GM10248 (cell line): ENCODE data around the gene GPATCH3.

Experiments used
- CTCF ChIA-PET: fragments of 300-600 bp; sonication (Branson Sonifier 250); formaldehyde crosslinking; extraction: SDS; loops from one replicate; lab custom pipeline; 2021; ENCODE audit warnings: antibody characterized with exemption; lab: Yijun Ruan, JAX
- POLR2A ChIA-PET: fragments of 350-650 bp; sonication (Branson Sonifier 250); formaldehyde crosslinking; extraction: SDS; loops from one replicate; lab custom pipeline; 2020; ENCODE audit warnings: antibody characterized with exemption; lab: Yijun Ruan, JAX
- DNase-seq: peaks from one replicate; pipeline ENCODE4 v3.0.0; 2012; ENCODE audit errors: extremely low spot score
- CTCF ChIP-seq: IDR thresholded peaks from 2 replicates; pipeline ENCODE4 v1.5.1; 2012; ENCODE audit warnings: mild to moderate bottlenecking, low read depth; ENCODE audit errors: extremely low read depth, missing control alignments, control extremely low read depth

Gene GPATCH3

DNA sequence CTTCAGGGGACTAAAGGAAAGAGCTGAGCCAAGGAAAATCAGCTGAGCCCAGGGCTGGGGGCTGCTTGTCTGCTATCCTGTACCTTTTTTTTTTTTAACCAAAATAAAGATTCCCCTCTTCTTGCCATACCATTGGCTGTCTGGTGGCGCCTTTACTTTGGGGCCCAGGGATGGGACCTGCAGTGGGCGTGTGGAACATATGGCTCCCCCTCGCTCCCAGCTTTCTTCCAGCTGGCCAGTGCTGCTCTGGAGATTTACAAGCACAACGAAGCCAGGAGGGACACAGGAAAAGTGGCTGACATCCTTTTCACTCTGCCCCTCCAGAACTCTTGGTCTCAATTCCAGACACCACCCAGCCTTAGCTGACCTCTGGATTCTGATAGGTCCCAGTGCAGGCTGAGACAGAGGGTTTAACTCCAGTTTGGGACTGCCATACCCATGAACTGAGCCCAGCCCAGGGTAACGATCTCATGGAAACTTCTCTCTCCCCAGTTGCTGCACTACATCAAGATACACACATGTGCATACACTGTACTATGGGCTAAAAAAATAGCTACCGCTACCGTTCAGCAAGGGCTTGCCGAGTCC, 42.7 kb downstream of the GPATCH3 start:
- TF ChIP-seq CTCF, result no peak
- no peak for DNase-seq
- ChIA-PET POLR2A (no interaction called here), CTCF (interaction anchor here (1.1 to 11.5 kb wide), 14 partner anchors 8 to 255 kb away, joined by 3 to 72 read pairs (median 6); partner anchors contain the start of gene GPN2)

DNA sequence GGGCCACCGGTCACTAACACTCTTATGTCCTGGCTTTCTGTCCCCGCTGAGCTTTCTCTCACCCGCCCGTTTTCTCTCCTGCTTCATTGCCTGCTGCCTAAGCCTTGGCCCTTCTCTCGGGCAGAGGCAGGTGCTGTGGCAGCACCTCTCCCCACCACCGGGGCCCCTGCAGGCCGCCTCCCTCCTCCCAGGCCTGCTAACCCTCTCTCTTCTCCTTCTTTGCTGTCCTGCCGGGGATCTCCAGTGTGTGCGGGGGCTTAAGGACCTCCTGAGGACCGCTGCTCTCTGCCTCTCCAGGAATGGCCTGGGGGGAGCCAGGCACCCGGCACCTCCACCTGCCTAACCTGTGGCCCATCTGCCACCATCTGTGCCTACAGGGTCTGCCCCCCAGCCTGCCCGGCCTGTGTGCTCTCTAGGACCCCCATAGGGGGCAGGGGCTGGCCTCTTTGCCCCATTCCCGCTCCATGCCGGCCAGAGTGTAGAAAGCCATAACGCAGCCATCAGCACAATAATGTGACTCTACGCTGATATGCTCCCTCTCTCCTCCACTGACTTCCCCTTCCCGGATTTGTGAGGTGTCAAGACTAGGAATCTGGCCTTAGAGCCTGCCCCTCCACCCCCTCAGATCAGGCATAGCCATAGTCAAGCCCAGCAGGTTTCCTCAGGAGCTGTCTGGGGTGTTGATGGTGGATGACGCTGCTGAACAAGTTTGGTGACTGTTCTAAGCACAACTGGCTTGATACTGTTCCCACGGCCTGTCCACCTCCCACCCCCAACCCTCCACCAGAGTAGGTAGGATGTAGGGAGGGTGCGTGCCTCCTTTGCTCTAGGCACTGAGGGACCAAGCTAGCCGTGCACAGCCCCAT, 43.4 kb downstream of the GPATCH3 start:
- TF ChIP-seq CTCF, result no peak
- POLR2A ChIA-PET, result no interaction called here
- DNase-seq, result no peak
- CTCF ChIA-PET, result interaction anchor here (0.6 to 11.5 kb wide), 10 partner anchors 7 to 57 kb away, joined by 3 to 72 read pairs (median 6); partner anchors contain the start of gene GPN2

GRCh38 chr1:26856181-26856580, 44.1 kb downstream of the GPATCH3 start:
- ChIA-PET POLR2A (no interaction called here), CTCF (interaction anchor here (0.6 to 3.7 kb wide), 7 partner anchors 9 to 45 kb away, joined by 3 to 16 read pairs (median 3); no protein-coding TSS in a partner anchor)
- no peak for DNase-seq
- TF ChIP-seq CTCF, result no peak

DNA sequence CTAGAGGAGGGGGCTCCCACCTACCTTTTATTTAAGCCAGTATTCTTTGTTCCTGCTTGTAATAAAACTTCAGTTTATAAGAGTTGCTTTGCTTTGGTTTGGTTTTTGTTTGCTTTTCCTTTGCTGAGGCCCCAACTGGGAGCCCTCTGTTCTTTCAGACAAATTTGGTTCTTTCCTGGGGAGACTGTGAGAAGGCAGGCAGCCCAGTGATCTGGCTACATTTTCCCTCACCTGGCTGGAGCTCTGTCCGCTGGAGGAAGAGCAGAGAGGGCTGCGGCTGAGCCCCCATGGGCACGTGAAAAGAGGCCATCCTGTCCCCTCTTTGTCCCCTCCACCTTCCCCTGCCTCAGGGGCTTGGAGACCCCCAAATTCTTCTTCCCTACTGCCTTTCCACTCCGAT, 44.6 kb downstream of the GPATCH3 start:
- CTCF ChIA-PET, result interaction anchor here (0.8 to 3.7 kb wide), 8 partner anchors 9 to 45 kb away, joined by 3 to 16 read pairs (median 3); no protein-coding TSS in a partner anchor
- POLR2A ChIA-PET, result interaction anchor here (1.1 kb wide), 1 partner anchor 22 kb away, joined by 3 read pairs; no protein-coding TSS in a partner anchor
- no peak for TF ChIP-seq CTCF
- no peak for DNase-seq

DNA sequence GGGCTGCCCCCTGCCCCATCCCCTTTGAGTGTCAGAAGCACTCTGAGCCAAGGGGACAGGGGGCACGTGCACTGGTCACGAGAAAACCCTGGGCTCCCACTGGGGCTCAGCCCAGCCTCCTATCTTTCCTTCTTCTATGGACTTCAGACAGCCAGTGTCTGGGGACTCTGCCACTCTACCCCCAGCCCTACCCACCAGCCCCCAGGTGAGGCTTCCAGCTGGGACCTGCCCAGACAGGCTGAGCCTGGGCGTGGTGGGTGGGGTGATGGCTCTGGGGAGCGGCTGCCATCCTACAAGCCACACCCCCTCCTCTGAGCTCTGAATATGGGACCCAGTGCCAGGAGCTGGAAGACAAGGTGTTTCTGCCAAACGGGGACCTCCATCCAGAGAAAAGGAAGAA, 45.4 kb downstream of the GPATCH3 start:
- ChIA-PET POLR2A (interaction anchor here (1.1 kb wide), 1 partner anchor 21 kb away, joined by 3 read pairs; no protein-coding TSS in a partner anchor), CTCF (interaction anchor here (1.1 to 3.7 kb wide), 5 partner anchors 10 to 32 kb away, joined by 3 to 16 read pairs (median 8); no protein-coding TSS in a partner anchor)
- no peak for TF ChIP-seq CTCF
- DNase-seq, result no peak

GRCh38 chr1:26853600-26853999, 46.7 kb downstream of the GPATCH3 start:
- POLR2A ChIA-PET, result no interaction called here
- no peak for TF ChIP-seq CTCF
- no peak for DNase-seq
- CTCF ChIA-PET, result interaction anchor here (1.5 to 3.7 kb wide), 3 partner anchors 9 to 25 kb away, joined by 3 to 16 read pairs (median 8); no protein-coding TSS in a partner anchor
